Liver (tissue), 9 donors: ENCODE measurements around the gene SBF2. TPM values are rescaled to one million over a fixed set of nuclear protein-coding genes. Genes with fewer than 3 reads are reported as not detected.

Experiments used
- DNase-seq: peaks from one replicate; pipeline ENCODE4 v3.0.0-alpha.2; 2017; ENCODE audit warnings: low spot score
- H3K27ac ChIP-seq, 2 donors: one replicate each; pipeline ENCODE4 v1.7.0; 2013; ENCODE audit warnings: inconsistent platforms in 2 of 2, low read length in 2 of 2, control low read depth in 1 of 2, low read depth in 1 of 2, mild to moderate bottlenecking in 1 of 2
- H3K27me3 ChIP-seq, 4 donors: one replicate each; pipeline versions ENCODE4 v1.6.1 to v1.7.0; 2013; ENCODE audit warnings: low read length in 3 of 4, inconsistent platforms in 1 of 4, mild to moderate bottlenecking in 1 of 4, moderate library complexity in 1 of 4; ENCODE audit not compliant: control insufficient read depth in 4 of 4, insufficient read depth in 4 of 4
- H3K36me3 ChIP-seq, 4 donors: one replicate each; pipeline versions ENCODE4 v1.6.1 to v1.7.0; 2013; ENCODE audit warnings: low read length in 3 of 4, mild to moderate bottlenecking in 3 of 4, low read depth in 1 of 4, moderate library complexity in 1 of 4; ENCODE audit not compliant: control insufficient read depth in 4 of 4, insufficient read depth in 3 of 4
- H3K4me1 ChIP-seq, 4 donors: one replicate each; pipeline versions ENCODE4 v1.6.1 to v1.7.0; 2013; ENCODE audit warnings: low read length in 3 of 4, mild to moderate bottlenecking in 3 of 4, moderate library complexity in 1 of 4; ENCODE audit not compliant: control insufficient read depth in 4 of 4, insufficient read depth in 4 of 4
- H3K4me3 ChIP-seq, 3 donors: one replicate each; pipeline versions ENCODE4 v1.6.1 to v1.7.0; 2013; ENCODE audit warnings: low read length in 3 of 3, control low read depth in 1 of 3, low read depth in 1 of 3, mild to moderate bottlenecking in 1 of 3
- H3K9ac ChIP-seq, 2 donors: one replicate each; pipeline ENCODE4 v1.7.0; 2013; ENCODE audit warnings: low read length in 2 of 2, mild to moderate bottlenecking in 2 of 2, moderate library complexity in 2 of 2, control low read depth in 1 of 2, low read depth in 1 of 2
- H3K9me3 ChIP-seq, 4 donors: one replicate each; pipeline versions ENCODE4 v1.6.1 to v1.7.0; 2013; ENCODE audit warnings: low read length in 3 of 4; ENCODE audit not compliant: control insufficient read depth in 4 of 4
- EGR1 ChIP-seq, 2 donors: IDR thresholded peaks; 2 replicates each; pipeline ENCODE4 v1.6.1; 2016 to 2018; ENCODE audit warnings: antibody characterized with exemption in 2 of 2, low read depth in 2 of 2
- FOXA1 ChIP-seq: IDR thresholded peaks from 2 replicates; pipeline ENCODE4 v1.6.1; 2016; ENCODE audit warnings: antibody characterized with exemption
- FOXA2 ChIP-seq: IDR thresholded peaks from 2 replicates; pipeline ENCODE4 v1.6.1; 2016; ENCODE audit warnings: antibody characterized with exemption
- GABPA ChIP-seq, 2 donors: IDR thresholded peaks in 1 of 2; conservative IDR thresholded peaks in 1 of 2; 2 replicates each; pipeline ENCODE4 v1.6.1; 2016; ENCODE audit warnings: antibody characterized with exemption in 2 of 2, mild to moderate bottlenecking in 1 of 2, moderate library complexity in 1 of 2
- HNF4A ChIP-seq, 2 donors: conservative IDR thresholded peaks; 2 replicates each; pipeline ENCODE4 v1.6.1; 2016; ENCODE audit warnings: antibody characterized with exemption in 2 of 2, mild to moderate bottlenecking in 2 of 2
- HNF4G ChIP-seq: IDR thresholded peaks from 2 replicates; pipeline ENCODE4 v1.6.1; 2016; ENCODE audit warnings: antibody characterized with exemption
- JUND ChIP-seq, 2 donors: IDR thresholded peaks; 2 replicates each; pipeline ENCODE4 v1.6.1; 2016; ENCODE audit warnings: antibody characterized with exemption in 2 of 2
- NR2F2 ChIP-seq: IDR thresholded peaks from 2 replicates; pipeline ENCODE4 v1.6.1; 2016; ENCODE audit warnings: antibody characterized with exemption
- RAD21 ChIP-seq, 2 donors: IDR thresholded peaks; 2 replicates each; pipeline ENCODE4 v1.6.1; 2016; ENCODE audit warnings: antibody characterized with exemption in 2 of 2, mild to moderate bottlenecking in 2 of 2
- RXRA ChIP-seq, 2 donors: IDR thresholded peaks; 2 replicates each; pipeline ENCODE4 v1.6.1; 2017 to 2018; ENCODE audit warnings: antibody characterized with exemption in 2 of 2, mild to moderate bottlenecking in 1 of 2
- SP1 ChIP-seq: IDR thresholded peaks from 2 replicates; pipeline ENCODE4 v1.6.1; 2018; ENCODE audit warnings: antibody characterized with exemption, mild to moderate bottlenecking
- TAF1 ChIP-seq: conservative IDR thresholded peaks from 2 replicates; pipeline ENCODE4 v1.6.1; 2016; ENCODE audit warnings: antibody characterized with exemption, mild to moderate bottlenecking
- YY1 ChIP-seq: IDR thresholded peaks from 2 replicates; pipeline ENCODE4 v1.6.1; 2016; ENCODE audit warnings: antibody characterized with exemption, mild to moderate bottlenecking
- WGBS: extraction: QIAGEN DNeasy Blood & Tissue Kit; methylation state at CpG from one replicate; pipeline ENCODE4 v1.1.7; 2013; 5-methylcytosine and 5-hydroxymethylcytosine counted together
- polyA plus RNA-seq, 2 donors: library from polyadenylated mRNA; stranded (reverse) in 1 of 2; unstranded in 1 of 2; fragments of 200-250 nt in 1 of 2; fragments of >200 nt in 1 of 2; fragmentation: Nextera tagmentation in 1 of 2; extraction: Ambion mirVana in 1 of 2; gene quantifications; one replicate each; pipeline versions ENCODE4 v1.2.1 to v1.2.3, GENCODE V29; 2013 to 2015
- total RNA-seq, 2 donors: library from RNA; depleted of rRNA; stranded (reverse); fragments of >200 nt; gene quantifications; one replicate each; pipeline ENCODE4 v1.2.3, GENCODE V29; 2014
- TF ChIP-seq, protein P1 (sequence below): IDR thresholded peaks from 2 replicates; pipeline ENCODE4 v1.6.1; 2016; ENCODE audit warnings: antibody characterized with exemption
- TF ChIP-seq, protein P2 (sequence below): IDR thresholded peaks from 2 replicates; pipeline ENCODE4 v1.6.1; 2016; ENCODE audit warnings: antibody characterized with exemption, mild to moderate bottlenecking
- TF ChIP-seq, protein P3 (sequence below): IDR thresholded peaks from 2 replicates; pipeline ENCODE4 v1.6.1; 2016; ENCODE audit warnings: antibody characterized with exemption
- TF ChIP-seq, protein P4 (sequence below): IDR thresholded peaks from 2 replicates; pipeline ENCODE4 v1.6.1; 2016; ENCODE audit warnings: antibody characterized with exemption
- TF ChIP-seq, protein P5 (sequence below): fragments of 150-350 bp; IDR thresholded peaks from 2 replicates; pipeline ENCODE4 v1.5.1; 2017; ENCODE audit warnings: improper control_type of control experiment, low read depth, low read length; ENCODE audit not compliant: missing input control
- donor health status: healthy.
- donor health status: healthy.
- donor health status: healthy.
- donor health status: healthy.
- donor health status: healthy.

The SBF2 gene
- total and polyA plus RNA-seq, 4 donors, result 7.5 to 31.3 (median 14.7) TPM

DNA sequence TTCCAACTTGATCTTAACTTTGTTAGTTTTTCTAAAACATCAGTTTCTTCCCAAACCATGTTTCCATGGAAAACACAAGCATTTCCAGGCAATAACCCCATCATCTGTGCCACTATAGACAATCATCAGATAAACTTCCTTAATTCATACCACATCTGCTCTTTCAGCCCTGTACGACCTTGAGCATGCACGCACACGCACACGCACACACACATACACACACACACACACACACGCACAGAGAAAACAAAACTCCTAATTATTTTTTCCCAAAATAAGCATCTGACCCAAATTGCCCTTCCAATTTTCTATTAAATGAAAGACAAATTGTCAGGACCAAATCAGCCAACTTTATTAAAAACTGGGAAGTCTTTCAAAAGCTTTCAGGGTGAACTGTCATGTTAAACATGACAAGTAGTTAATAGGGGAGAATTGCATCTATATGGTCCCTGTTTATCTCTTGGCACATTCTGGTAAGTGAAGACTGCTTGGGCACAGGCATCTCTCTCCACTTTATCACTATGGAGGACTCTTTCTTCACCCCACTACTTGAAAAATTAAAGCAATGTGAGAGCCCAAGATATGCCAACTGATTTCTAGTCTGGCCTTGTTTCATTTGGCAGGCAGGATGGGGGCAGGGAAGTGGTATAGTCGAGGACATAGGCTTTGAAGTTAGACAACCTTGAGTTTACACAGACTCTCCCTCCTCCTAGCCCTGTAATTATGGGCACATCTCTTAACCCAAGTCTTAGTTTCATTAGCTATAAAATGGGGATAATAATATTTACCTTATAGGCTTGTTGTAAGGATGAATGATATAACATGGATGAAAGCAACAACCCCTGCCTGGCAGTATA lies 25.9 kb upstream of the SBF2 start:
- no peak for TF ChIP-seq JUND (IDR thresholded peaks at IDR 0.05)
- no peak for TF ChIP-seq NR2F2
- TF ChIP-seq, protein P1, sequence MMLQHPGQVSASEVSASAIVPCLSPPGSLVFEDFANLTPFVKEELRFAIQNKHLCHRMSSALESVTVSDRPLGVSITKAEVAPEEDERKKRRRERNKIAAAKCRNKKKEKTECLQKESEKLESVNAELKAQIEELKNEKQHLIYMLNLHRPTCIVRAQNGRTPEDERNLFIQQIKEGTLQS, result no peak
- no peak for TF ChIP-seq FOXA2
- TF ChIP-seq, protein P2, sequence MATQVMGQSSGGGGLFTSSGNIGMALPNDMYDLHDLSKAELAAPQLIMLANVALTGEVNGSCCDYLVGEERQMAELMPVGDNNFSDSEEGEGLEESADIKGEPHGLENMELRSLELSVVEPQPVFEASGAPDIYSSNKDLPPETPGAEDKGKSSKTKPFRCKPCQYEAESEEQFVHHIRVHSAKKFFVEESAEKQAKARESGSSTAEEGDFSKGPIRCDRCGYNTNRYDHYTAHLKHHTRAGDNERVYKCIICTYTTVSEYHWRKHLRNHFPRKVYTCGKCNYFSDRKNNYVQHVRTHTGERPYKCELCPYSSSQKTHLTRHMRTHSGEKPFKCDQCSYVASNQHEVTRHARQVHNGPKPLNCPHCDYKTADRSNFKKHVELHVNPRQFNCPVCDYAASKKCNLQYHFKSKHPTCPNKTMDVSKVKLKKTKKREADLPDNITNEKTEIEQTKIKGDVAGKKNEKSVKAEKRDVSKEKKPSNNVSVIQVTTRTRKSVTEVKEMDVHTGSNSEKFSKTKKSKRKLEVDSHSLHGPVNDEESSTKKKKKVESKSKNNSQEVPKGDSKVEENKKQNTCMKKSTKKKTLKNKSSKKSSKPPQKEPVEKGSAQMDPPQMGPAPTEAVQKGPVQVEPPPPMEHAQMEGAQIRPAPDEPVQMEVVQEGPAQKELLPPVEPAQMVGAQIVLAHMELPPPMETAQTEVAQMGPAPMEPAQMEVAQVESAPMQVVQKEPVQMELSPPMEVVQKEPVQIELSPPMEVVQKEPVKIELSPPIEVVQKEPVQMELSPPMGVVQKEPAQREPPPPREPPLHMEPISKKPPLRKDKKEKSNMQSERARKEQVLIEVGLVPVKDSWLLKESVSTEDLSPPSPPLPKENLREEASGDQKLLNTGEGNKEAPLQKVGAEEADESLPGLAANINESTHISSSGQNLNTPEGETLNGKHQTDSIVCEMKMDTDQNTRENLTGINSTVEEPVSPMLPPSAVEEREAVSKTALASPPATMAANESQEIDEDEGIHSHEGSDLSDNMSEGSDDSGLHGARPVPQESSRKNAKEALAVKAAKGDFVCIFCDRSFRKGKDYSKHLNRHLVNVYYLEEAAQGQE, result no peak

DNA sequence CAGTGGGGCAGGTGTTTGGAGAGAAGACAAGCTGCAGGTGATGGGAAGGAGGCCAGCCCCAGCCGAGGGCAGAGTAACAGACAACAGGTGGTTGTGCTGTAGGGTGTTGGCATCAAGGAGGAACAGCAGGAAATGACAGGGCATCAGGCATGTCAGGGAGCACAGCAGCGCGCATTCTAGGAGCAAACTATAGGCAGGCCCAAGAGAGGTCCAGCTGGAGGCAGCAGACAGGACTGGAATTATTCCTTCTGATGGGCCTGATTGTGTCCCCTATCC lies 24.4 kb upstream of the SBF2 start:
- Histone ChIP-seq H3K4me3 (no peak overlapping the region), H3K4me1 (peaks cover 4 to 9% (median 7%) of the 10 kb centered on the region in 4 donors), H3K9ac (no peak overlapping the region), H3K36me3 (no peaks in the 10 kb centered on the region), H3K27ac (no peak overlapping the region), H3K27me3 (no peaks in the 10 kb centered on the region), H3K9me3 (no peaks in the 10 kb centered on the region)
- 66% methylated on average over 3 of the region's 3 CpGs for WGBS
- no peak for DNase-seq
- TF ChIP-seq RXRA (IDR thresholded peaks at IDR 0.05), result no peak
- TF ChIP-seq HNF4A (conservative IDR thresholded peaks at IDR 0.05), result no peak
- no peak for TF ChIP-seq FOXA1
- TF ChIP-seq GABPA (IDR thresholded peaks at IDR 0.05 in 1 of 2, conservative IDR thresholded peaks at IDR 0.05 in 1 of 2), result no peak
- no peak for TF ChIP-seq JUND (IDR thresholded peaks at IDR 0.05)
- no peak for TF ChIP-seq TAF1
- no peak for TF ChIP-seq YY1
- no peak for TF ChIP-seq FOXA2
- TF ChIP-seq, protein P3, sequence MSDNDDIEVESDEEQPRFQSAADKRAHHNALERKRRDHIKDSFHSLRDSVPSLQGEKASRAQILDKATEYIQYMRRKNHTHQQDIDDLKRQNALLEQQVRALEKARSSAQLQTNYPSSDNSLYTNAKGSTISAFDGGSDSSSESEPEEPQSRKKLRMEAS, result no peak
- TF ChIP-seq, protein P4, sequence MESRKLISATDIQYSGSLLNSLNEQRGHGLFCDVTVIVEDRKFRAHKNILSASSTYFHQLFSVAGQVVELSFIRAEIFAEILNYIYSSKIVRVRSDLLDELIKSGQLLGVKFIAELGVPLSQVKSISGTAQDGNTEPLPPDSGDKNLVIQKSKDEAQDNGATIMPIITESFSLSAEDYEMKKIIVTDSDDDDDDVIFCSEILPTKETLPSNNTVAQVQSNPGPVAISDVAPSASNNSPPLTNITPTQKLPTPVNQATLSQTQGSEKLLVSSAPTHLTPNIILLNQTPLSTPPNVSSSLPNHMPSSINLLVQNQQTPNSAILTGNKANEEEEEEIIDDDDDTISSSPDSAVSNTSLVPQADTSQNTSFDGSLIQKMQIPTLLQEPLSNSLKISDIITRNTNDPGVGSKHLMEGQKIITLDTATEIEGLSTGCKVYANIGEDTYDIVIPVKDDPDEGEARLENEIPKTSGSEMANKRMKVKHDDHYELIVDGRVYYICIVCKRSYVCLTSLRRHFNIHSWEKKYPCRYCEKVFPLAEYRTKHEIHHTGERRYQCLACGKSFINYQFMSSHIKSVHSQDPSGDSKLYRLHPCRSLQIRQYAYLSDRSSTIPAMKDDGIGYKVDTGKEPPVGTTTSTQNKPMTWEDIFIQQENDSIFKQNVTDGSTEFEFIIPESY, result no peak
- TF ChIP-seq, protein P1, result no peak
- no peak for TF ChIP-seq NR2F2
- TF ChIP-seq, protein P5, sequence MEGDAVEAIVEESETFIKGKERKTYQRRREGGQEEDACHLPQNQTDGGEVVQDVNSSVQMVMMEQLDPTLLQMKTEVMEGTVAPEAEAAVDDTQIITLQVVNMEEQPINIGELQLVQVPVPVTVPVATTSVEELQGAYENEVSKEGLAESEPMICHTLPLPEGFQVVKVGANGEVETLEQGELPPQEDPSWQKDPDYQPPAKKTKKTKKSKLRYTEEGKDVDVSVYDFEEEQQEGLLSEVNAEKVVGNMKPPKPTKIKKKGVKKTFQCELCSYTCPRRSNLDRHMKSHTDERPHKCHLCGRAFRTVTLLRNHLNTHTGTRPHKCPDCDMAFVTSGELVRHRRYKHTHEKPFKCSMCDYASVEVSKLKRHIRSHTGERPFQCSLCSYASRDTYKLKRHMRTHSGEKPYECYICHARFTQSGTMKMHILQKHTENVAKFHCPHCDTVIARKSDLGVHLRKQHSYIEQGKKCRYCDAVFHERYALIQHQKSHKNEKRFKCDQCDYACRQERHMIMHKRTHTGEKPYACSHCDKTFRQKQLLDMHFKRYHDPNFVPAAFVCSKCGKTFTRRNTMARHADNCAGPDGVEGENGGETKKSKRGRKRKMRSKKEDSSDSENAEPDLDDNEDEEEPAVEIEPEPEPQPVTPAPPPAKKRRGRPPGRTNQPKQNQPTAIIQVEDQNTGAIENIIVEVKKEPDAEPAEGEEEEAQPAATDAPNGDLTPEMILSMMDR, result no peak
- TF ChIP-seq, protein P2, result no peak
- TF ChIP-seq SP1, result no peak
- TF ChIP-seq RAD21 (IDR thresholded peaks at IDR 0.05), result no peak
- TF ChIP-seq EGR1 (IDR thresholded peaks at IDR 0.05; ENCODE audit: low read depth in 2 of 2), result no peak
- no peak for TF ChIP-seq HNF4G

More for the DNA sequence above, 25.9 kb upstream of the SBF2 start:
- Histone ChIP-seq H3K27me3 (no peaks in the 10 kb centered on the region), H3K4me1 (peaks cover 8 to 22% (median 15%) of the 10 kb centered on the region in 4 donors), H3K27ac (no peak overlapping the region), H3K36me3 (no peaks in the 10 kb centered on the region), H3K9me3 (no peaks in the 10 kb centered on the region), H3K4me3 (no peak overlapping the region), H3K9ac (no peak overlapping the region)
- DNase-seq, result no peak
- 81% methylated on average over 6 of the region's 6 CpGs for WGBS
